Hepatocyte (in vitro differentiated cells): ENCODE results near the gene NAB1. TPM values are rescaled to one million over a fixed set of nuclear protein-coding genes. Genes with fewer than 3 reads are reported as not detected.

Source experiments
- DNase-seq: peaks from one replicate; pipeline ENCODE4 v3.0.0-alpha.2; 2016; ENCODE audit warnings: low spot score
- H2AFZ ChIP-seq: fragments of 200-600 bp; sonication (generic); 2 replicates; pipeline ENCODE4 v1.6.0; 2016; ENCODE audit warnings: antibody characterized with exemption, mild to moderate bottlenecking
- H3K27ac ChIP-seq: fragments of 200-600 bp; sonication (generic); 2 replicates; pipeline ENCODE4 v1.5.1; 2016; ENCODE audit warnings: mild to moderate bottlenecking
- H3K27me3 ChIP-seq: fragments of 200-600 bp; sonication (generic); 2 replicates; pipeline ENCODE4 v1.6.1; 2016
- H3K36me3 ChIP-seq: fragments of 200-600 bp; sonication (generic); replicated peaks from 2 replicates; pipeline ENCODE4 v1.5.1; 2016; ENCODE audit warnings: low read depth; ENCODE audit not compliant: insufficient read depth
- H3K4me1 ChIP-seq: fragments of 200-600 bp; sonication (generic); 2 replicates; pipeline ENCODE4 v1.5.1; 2016; ENCODE audit warnings: mild to moderate bottlenecking, moderate library complexity; ENCODE audit not compliant: insufficient read depth
- H3K4me2 ChIP-seq: fragments of 200-600 bp; sonication (generic); 2 replicates; pipeline ENCODE4 v1.6.0; 2016
- H3K4me3 ChIP-seq: fragments of 200-600 bp; sonication (generic); 2 replicates; pipeline ENCODE4 v1.5.1; 2016; ENCODE audit warnings: mild to moderate bottlenecking
- H3K79me2 ChIP-seq: fragments of 200-600 bp; sonication (generic); 2 replicates; pipeline ENCODE4 v1.6.0; 2017; ENCODE audit warnings: mild to moderate bottlenecking
- H3K9me2 ChIP-seq: fragments of 200-600 bp; sonication (generic); replicated peaks from 2 replicates; pipeline ENCODE4 v1.6.0; 2017; ENCODE audit warnings: mild to moderate bottlenecking; ENCODE audit not compliant: insufficient read depth
- H3K9me3 ChIP-seq: fragments of 200-600 bp; sonication (generic); 2 replicates; pipeline ENCODE4 v1.5.1; 2016; ENCODE audit warnings: low read depth, mild to moderate bottlenecking
- H4K20me1 ChIP-seq: fragments of 200-600 bp; sonication (generic); 2 replicates; pipeline ENCODE4 v1.6.0; 2016; ENCODE audit warnings: mild to moderate bottlenecking; ENCODE audit not compliant: insufficient read depth, poor library complexity, severe bottlenecking
- EZH2 ChIP-seq: fragments of 200-600 bp; sonication (generic); IDR thresholded peaks from 2 replicates; pipeline ENCODE4 v1.6.1; 2016; ENCODE audit warnings: antibody characterized with exemption, mild to moderate bottlenecking, borderline replicate concordance
- EZH2phosphoT487 ChIP-seq: fragments of 200-600 bp; sonication (generic); IDR thresholded peaks from one replicate; pipeline ENCODE4 v1.6.1; 2018; ENCODE audit warnings: antibody characterized with exemption, mild to moderate bottlenecking, low read depth, moderate library complexity; ENCODE audit not compliant: unreplicated experiment, severe bottlenecking
- WGBS: methylation state at CpG from one replicate; pipeline ENCODE4 v1.1.6; 2016; ENCODE audit warnings: low lambda C conversion rate; ENCODE audit errors: missing lambda C conversion rate; 5-methylcytosine and 5-hydroxymethylcytosine counted together
- polyA plus RNA-seq: library from polyadenylated mRNA; unstranded; fragments of >200 nt; fragmentation: Nextera tagmentation; extraction: Ambion mirVana; gene quantifications from 2 replicates; pipeline ENCODE4 v1.2.1, GENCODE V29; 2016
- total RNA-seq: library from RNA; depleted of rRNA; stranded (reverse); fragments of >200 nt; gene quantifications from 2 replicates; pipeline ENCODE4 v1.2.3, GENCODE V29; 2014
- TF ChIP-seq, protein P1 (sequence below): fragments of 200-600 bp; sonication (generic); IDR thresholded peaks from 2 replicates; pipeline ENCODE4 v1.5.1; 2016; ENCODE audit warnings: antibody characterized with exemption, mild to moderate bottlenecking; ENCODE audit not compliant: poor library complexity

The NAB1 gene
- total and polyA plus RNA-seq, 2 experiments from 2014 or later = 9.9 to 46.6 TPM

GRCh38 chr2:190651413-190651812 is 2.5 kb downstream of the NAB1 start:
- DNase-seq = no peak
- H3K36me3 ChIP-seq = no peaks in the 10 kb centered on the region
- no peaks in the 10 kb centered on the region for H3K27me3 ChIP-seq
- TF ChIP-seq EZH2 (no peak), EZH2phosphoT487 (no peak)
- TF ChIP-seq, protein P1, sequence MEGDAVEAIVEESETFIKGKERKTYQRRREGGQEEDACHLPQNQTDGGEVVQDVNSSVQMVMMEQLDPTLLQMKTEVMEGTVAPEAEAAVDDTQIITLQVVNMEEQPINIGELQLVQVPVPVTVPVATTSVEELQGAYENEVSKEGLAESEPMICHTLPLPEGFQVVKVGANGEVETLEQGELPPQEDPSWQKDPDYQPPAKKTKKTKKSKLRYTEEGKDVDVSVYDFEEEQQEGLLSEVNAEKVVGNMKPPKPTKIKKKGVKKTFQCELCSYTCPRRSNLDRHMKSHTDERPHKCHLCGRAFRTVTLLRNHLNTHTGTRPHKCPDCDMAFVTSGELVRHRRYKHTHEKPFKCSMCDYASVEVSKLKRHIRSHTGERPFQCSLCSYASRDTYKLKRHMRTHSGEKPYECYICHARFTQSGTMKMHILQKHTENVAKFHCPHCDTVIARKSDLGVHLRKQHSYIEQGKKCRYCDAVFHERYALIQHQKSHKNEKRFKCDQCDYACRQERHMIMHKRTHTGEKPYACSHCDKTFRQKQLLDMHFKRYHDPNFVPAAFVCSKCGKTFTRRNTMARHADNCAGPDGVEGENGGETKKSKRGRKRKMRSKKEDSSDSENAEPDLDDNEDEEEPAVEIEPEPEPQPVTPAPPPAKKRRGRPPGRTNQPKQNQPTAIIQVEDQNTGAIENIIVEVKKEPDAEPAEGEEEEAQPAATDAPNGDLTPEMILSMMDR = no peak
- no peaks in the 10 kb centered on the region for H3K9me3 ChIP-seq
- H4K20me1 ChIP-seq = peaks cover 8% of the 10 kb centered on the region
- H3K4me1 ChIP-seq = peaks cover 18% of the 10 kb centered on the region
- no peak overlapping the region for H2AFZ ChIP-seq
- H3K4me3 ChIP-seq = peak overlapping the region; percentile 40
- 77% methylated on average over 2 of the region's 2 CpGs for WGBS
- H3K9me2 ChIP-seq = no peaks in the 10 kb centered on the region
- no peak overlapping the region for H3K27ac ChIP-seq
- peaks cover 66% of the 10 kb centered on the region for H3K79me2 ChIP-seq
- H3K4me2 ChIP-seq = peak overlapping the region; percentile 82

DNA sequence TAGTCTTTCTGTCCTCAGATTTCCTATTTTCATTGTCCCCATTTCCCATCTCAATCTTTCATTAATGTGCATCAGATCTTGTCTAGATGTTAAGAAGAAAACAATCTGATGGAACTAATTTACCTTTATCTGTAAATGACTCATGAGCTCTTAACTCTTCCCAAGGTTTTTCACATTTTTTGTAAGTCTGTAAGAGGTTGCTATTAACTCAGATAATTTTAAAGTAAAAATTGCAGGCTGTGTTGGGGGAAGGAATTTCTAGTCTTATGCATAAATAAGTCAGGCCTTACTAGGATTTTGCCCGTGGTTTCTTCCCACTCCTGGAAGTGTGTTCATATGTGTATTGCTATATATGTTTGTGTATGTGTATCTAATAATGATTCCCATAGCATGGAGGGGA is 4.3 kb downstream of the NAB1 start:
- Histone ChIP-seq H3K27me3 (no peaks in the 10 kb centered on the region), H3K4me1 (peaks cover 18% of the 10 kb centered on the region), H3K79me2 (peaks cover 84% of the 10 kb centered on the region), H3K27ac (no peak overlapping the region), H3K36me3 (no peaks in the 10 kb centered on the region), H3K9me2 (no peaks in the 10 kb centered on the region), H3K9me3 (no peaks in the 10 kb centered on the region), H4K20me1 (peaks cover 8% of the 10 kb centered on the region), H2AFZ (no peak overlapping the region), H3K4me2 (no peak overlapping the region), H3K4me3 (no peak overlapping the region)
- WGBS = 59% methylated on average over 1 of the region's 1 CpG
- DNase-seq = no peak
- TF ChIP-seq EZH2phosphoT487 = no peak
- no peak for TF ChIP-seq EZH2
- TF ChIP-seq, protein P1 = no peak

DNA sequence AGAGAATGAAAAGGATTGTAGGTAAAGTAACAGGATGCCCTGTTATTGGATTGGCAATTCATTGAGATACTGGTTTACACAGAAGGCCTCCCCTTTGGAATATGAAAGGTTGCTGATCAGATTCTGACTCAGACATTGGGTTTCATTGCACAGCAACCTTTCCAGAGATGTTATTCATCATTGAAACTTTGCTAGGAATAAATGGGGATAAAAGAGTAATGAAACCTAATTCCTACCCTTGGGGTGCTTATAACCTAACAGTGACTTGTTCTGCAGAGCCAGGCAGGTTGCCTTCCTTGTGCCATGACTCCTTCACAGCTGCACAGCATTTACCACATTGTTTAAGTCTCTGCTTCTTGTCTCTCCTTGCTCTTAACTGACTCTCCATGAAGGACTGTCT is 5.0 kb downstream of the NAB1 start:
- no peak overlapping the region for H3K4me3 ChIP-seq
- peaks cover 8% of the 10 kb centered on the region for H4K20me1 ChIP-seq
- no peak for DNase-seq
- H3K9me3 ChIP-seq = no peaks in the 10 kb centered on the region
- H3K27ac ChIP-seq = no peak overlapping the region
- H3K27me3 ChIP-seq = no peaks in the 10 kb centered on the region
- no peak overlapping the region for H3K4me2 ChIP-seq
- H3K9me2 ChIP-seq = no peaks in the 10 kb centered on the region
- no peaks in the 10 kb centered on the region for H3K36me3 ChIP-seq
- TF ChIP-seq EZH2 = no peak
- TF ChIP-seq, protein P1 = no peak
- TF ChIP-seq EZH2phosphoT487 = no peak
- H3K79me2 ChIP-seq = peaks cover 91% of the 10 kb centered on the region
- H3K4me1 ChIP-seq = peaks cover 18% of the 10 kb centered on the region
- H2AFZ ChIP-seq = no peak overlapping the region

GRCh38 chr2:190655113-190655512 is 6.2 kb downstream of the NAB1 start:
- 72% methylated on average over 1 of the region's 1 CpG for WGBS
- Histone ChIP-seq H3K4me2 (no peak overlapping the region), H3K36me3 (no peaks in the 10 kb centered on the region), H3K27me3 (no peaks in the 10 kb centered on the region), H3K4me1 (peaks cover 18% of the 10 kb centered on the region), H3K79me2 (peaks cover 100% of the 10 kb centered on the region), H3K9me3 (no peaks in the 10 kb centered on the region), H2AFZ (no peak overlapping the region), H3K9me2 (no peaks in the 10 kb centered on the region), H3K27ac (no peak overlapping the region), H3K4me3 (no peak overlapping the region), H4K20me1 (peaks cover 8% of the 10 kb centered on the region)
- TF ChIP-seq EZH2phosphoT487 = no peak
- DNase-seq = no peak
